Fibroblast of the aortic adventitia (primary cell): ENCODE measurements around the gene GATC. TPM values are rescaled to one million over a fixed set of nuclear protein-coding genes. Genes with fewer than 3 reads are reported as not detected.

ENCODE experiments used
- DNase-seq: peaks from one replicate; pipeline ENCODE4 v3.0.0-alpha.2; 2010; ENCODE audit warnings: low read depth
- H3K4me3 ChIP-seq: 2 replicates; pipeline ENCODE4 v1.5.1; 2011; ENCODE audit warnings: low read depth, mild to moderate bottlenecking, control low read depth, low read length, moderate library complexity
- small RNA-seq: library from RNA; depleted of rRNA; stranded (forward); fragments of <200 nt; gene quantifications from one replicate; pipeline ENCODE3, GENCODE V24; 2012
- total RNA-seq: library from RNA; depleted of rRNA; stranded (reverse); fragments of >200 nt; gene quantifications from 2 replicates; pipeline ENCODE4 v1.2.3, GENCODE V29; 2012; ENCODE audit warnings: low replicate concordance
- TF ChIP-seq, protein P1 (sequence below): IDR thresholded peaks from 2 replicates; pipeline ENCODE4 v1.5.1; 2011; ENCODE audit warnings: mild to moderate bottlenecking, low read length, control low read depth, inconsistent platforms; ENCODE audit not compliant: insufficient read depth

GATC gene
- total RNA-seq, 1 donor, result 20.5 TPM

GRCh38 chr12:120497524-120498150, 51.4 kb downstream of the GATC start:
- peak; percentile 35 for DNase-seq
- TF ChIP-seq, protein P1, sequence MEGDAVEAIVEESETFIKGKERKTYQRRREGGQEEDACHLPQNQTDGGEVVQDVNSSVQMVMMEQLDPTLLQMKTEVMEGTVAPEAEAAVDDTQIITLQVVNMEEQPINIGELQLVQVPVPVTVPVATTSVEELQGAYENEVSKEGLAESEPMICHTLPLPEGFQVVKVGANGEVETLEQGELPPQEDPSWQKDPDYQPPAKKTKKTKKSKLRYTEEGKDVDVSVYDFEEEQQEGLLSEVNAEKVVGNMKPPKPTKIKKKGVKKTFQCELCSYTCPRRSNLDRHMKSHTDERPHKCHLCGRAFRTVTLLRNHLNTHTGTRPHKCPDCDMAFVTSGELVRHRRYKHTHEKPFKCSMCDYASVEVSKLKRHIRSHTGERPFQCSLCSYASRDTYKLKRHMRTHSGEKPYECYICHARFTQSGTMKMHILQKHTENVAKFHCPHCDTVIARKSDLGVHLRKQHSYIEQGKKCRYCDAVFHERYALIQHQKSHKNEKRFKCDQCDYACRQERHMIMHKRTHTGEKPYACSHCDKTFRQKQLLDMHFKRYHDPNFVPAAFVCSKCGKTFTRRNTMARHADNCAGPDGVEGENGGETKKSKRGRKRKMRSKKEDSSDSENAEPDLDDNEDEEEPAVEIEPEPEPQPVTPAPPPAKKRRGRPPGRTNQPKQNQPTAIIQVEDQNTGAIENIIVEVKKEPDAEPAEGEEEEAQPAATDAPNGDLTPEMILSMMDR, result no peak
- H3K4me3 ChIP-seq, result peak overlapping the region; percentile 92

- H3K4me3 ChIP-seq, result no peak overlapping the region
- no peak for DNase-seq
- TF ChIP-seq, protein P1, result no peak
Observed at GRCh38 chr12:120498870-120499515, 52.7 kb downstream of the GATC start.

GRCh38 chr12:120500581-120500980, 54.3 kb downstream of the GATC start:
- TF ChIP-seq, protein P1, result no peak
- peak; percentile 17 for DNase-seq
- no peak overlapping the region for H3K4me3 ChIP-seq

DNA sequence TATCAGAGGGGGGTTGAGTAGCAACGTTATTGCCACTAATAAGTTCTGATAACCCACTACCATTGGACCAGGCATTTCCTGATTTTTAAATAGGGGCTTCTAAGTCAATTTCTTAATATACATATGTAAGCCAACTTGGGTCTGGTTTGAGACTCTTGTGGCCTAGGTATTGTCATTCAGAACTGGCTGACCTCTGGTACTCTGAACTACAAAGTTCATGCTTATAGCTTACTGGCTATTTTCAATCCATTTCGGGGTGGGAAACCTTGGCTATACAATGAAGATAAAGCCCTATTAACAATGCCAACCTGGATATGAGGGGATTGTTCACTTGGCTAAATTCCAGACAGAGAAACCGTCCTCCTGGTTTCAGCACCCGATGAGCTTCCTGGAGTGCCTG, 58.3 kb downstream of the GATC start:
- H3K4me3 ChIP-seq, result no peak overlapping the region
- TF ChIP-seq, protein P1, result no peak

DNA sequence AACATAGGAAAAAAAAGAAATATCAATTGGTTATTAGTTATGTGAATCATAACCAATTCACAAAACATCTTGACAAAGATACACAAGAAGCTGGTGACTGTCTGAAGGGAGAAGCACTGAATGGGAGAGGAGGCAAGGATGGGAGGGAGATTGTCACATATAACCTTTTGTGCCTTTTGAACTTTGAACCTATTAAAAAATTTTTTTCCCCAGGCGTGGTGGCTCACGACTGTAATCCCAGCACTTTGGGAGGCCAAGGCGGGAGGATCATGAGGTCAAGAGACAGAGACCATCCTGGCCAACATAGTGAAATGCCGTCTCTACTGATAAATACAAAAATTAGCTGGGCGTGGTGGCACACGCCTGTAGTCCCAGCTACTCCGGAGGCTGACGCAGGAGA, 62.3 kb downstream of the GATC start:
- TF ChIP-seq, protein P1, result no peak
- no peak for DNase-seq
- no peak overlapping the region for H3K4me3 ChIP-seq

More for the DNA sequence above, 58.3 kb downstream of the GATC start:
- no peak for DNase-seq

Small RNA genes lying within 50 kb of the gene (small RNA-seq; reads per million reads assigned to genes)
- gene RF00019, result not detected

Other genes with a start within 250 kb of the GATC start
- 1,185 and 3,518 TPM in 2 replicates for gene RPLP0, start 245.3 kb upstream of the GATC start, total RNA-seq
- gene PXN, start 180.7 kb upstream of the GATC start, total RNA-seq, result 66.1 and 68.3 TPM in 2 replicates
- under 0.01 TPM in 2 replicates for gene RNU4-2, start 154.5 kb upstream of the GATC start, total RNA-seq
- under 0.01 TPM in 2 replicates for gene RNU4-1, start 153.2 kb upstream of the GATC start, total RNA-seq
- 0.90 and 3.6 TPM in 2 replicates for gene SIRT4, start 144.1 kb upstream of the GATC start, total RNA-seq
- gene PLA2G1B, start 118.7 kb upstream of the GATC start, total RNA-seq, result not detected in 2 replicates
- gene MSI1, start 77.3 kb upstream of the GATC start, total RNA-seq, result not detected in 2 replicates
- gene COX6A1, start 8.3 kb upstream of the GATC start, total RNA-seq, result 138 and 366 TPM in 2 replicates
- 30.0 and 39.0 TPM in 2 replicates for gene TRIAP1, start 60 bp upstream of the GATC start, total RNA-seq
- 87.3 and 104 TPM in 2 replicates for gene SRSF9, start 23.3 kb downstream of the GATC start, total RNA-seq
- 93.5 and 453 TPM in 2 replicates for gene DYNLL1, start 49.7 kb downstream of the GATC start, total RNA-seq
- gene COQ5, start 82.7 kb downstream of the GATC start, total RNA-seq, result 26.1 and 29.6 TPM in 2 replicates
- 96.7 and 125 TPM in 2 replicates for gene RNF10, start 87.9 kb downstream of the GATC start, total RNA-seq
- 17.5 and 31.3 TPM in 2 replicates for gene POP5, start 135.0 kb downstream of the GATC start, total RNA-seq
- gene CABP1, start 194.2 kb downstream of the GATC start, total RNA-seq, result 0.54 TPM in 1 of 2 replicates, not detected in the other
- gene MLEC, start 240.7 kb downstream of the GATC start, total RNA-seq, result 77.1 and 135 TPM in 2 replicates